Measurements from ENCODE around the gene KMT2E. TPM values are rescaled to one million over a fixed set of nuclear protein-coding genes. Genes with fewer than 3 reads are reported as not detected.

KMT2E gene
- 55.8 TPM for polyA plus RNA-seq (2013, experiment 1 of 2)
- 60.0 TPM for polyA plus RNA-seq (2013, experiment 2 of 2)

- Histone ChIP-seq H3K4me1 (ENCODE audit: control insufficient read depth in 2 of 2, insufficient read depth in 1 of 2, low read depth in 1 of 2, low read length in 2 of 2) (peaks cover 2 to 3% of the 10 kb centered on the region in 2 donors), H3K23ac (ENCODE audit: low read depth, low read length, poor library complexity) (peak within 1 kb of the TSS; percentile 98)
Measured at GRCh38 chr7:105013816-105014692, at the start of gene KMT2E. TSS of gene KMT2E (plus strand) at chr7:105014205. CDS start at chr7:105040953, 26,748 bp downstream.

GRCh38 chr7:104964626-104965236 lies 49.3 kb upstream of the KMT2E start:
- Histone ChIP-seq H3K9ac (ENCODE audit: low read depth, low read length, poor library complexity) (no peak overlapping the region), H3K79me1 (ENCODE audit: low read depth, low read length) (no peaks in the 10 kb centered on the region), H3K23ac (ENCODE audit: low read depth, low read length, poor library complexity) (no peak overlapping the region), H2BK120ac (ENCODE audit: low read depth, low read length) (no peak overlapping the region), H2AK5ac (ENCODE audit: low read depth, low read length) (no peak overlapping the region), H3K27me3 (ENCODE audit: control insufficient read depth in 3 of 3, insufficient read depth in 3 of 3, low read depth in 1 of 3, low read length in 3 of 3) (no peaks in the 10 kb centered on the region), H3K4me2 (ENCODE audit: insufficient read depth, low read length, poor library complexity, severe bottlenecking) (no peak overlapping the region), H3K4me1 (ENCODE audit: control insufficient read depth in 2 of 2, insufficient read depth in 1 of 2, low read depth in 1 of 2, low read length in 2 of 2) (no peaks in the 10 kb centered on the region), H3K9me3 (replicated peaks in 1 of 2; ENCODE audit: control insufficient read depth in 2 of 2, insufficient read depth in 1 of 2, low read depth in 1 of 2, low read length in 2 of 2) (peaks cover 2 to 11% of the 10 kb centered on the region in 2 donors), H3K36me3 (replicated peaks in 1 of 2; ENCODE audit: control insufficient read depth in 2 of 2, insufficient read depth in 2 of 2, low read length in 2 of 2) (no peaks in the 10 kb centered on the region), H3K14ac (ENCODE audit: low read length) (no peak overlapping the region), H2BK15ac (ENCODE audit: low read length) (no peak overlapping the region), H3K4ac (ENCODE audit: low read length) (no peak overlapping the region), H2BK12ac (ENCODE audit: low read length) (no peak overlapping the region), H4K8ac (ENCODE audit: low read depth, low read length) (no peak overlapping the region), H2AFZ (ENCODE audit: low read length) (no peak overlapping the region), H3K27ac (replicated peaks; ENCODE audit: low read length) (no peak overlapping the region), H3K18ac (ENCODE audit: low read length) (no peak overlapping the region), H3K4me3 (ENCODE audit: low read length in 2 of 2) (no peak overlapping the region), H2BK5ac (ENCODE audit: low read length) (no peak overlapping the region), H4K91ac (ENCODE audit: low read depth, low read length, poor library complexity) (no peak overlapping the region)
- no peak for DNase-seq (ENCODE audit: low spot score)
- whole genome bisulfite sequencing, 2 donors (ENCODE audit: extremely low coverage in 2 of 2, insufficient read length in 2 of 2, insufficient replicate concordance in 1 of 2) = no CpG with 5 or more reads among the region's 6 CpGs

More at GRCh38 chr7:105013816-105014692, at the start of gene KMT2E:
- Histone ChIP-seq H2BK12ac (ENCODE audit: low read length) (no peak within 1 kb of the TSS), H3K79me1 (ENCODE audit: low read depth, low read length) (peaks cover 3% of the 10 kb centered on the region), H3K36me3 (replicated peaks in 1 of 2; ENCODE audit: control insufficient read depth in 2 of 2, insufficient read depth in 2 of 2, low read length in 2 of 2) (peaks cover 0 to 19% of the 10 kb centered on the region in 2 donors), H3K4ac (ENCODE audit: low read length) (peak within 1 kb of the TSS; percentile 94), H3K14ac (ENCODE audit: low read length) (peak within 1 kb of the TSS; percentile 78), H3K4me2 (ENCODE audit: insufficient read depth, low read length, poor library complexity, severe bottlenecking) (peak within 1 kb of the TSS; percentile 75), H4K8ac (ENCODE audit: low read depth, low read length) (peak within 1 kb of the TSS; percentile 99), H2BK5ac (ENCODE audit: low read length) (peak within 1 kb of the TSS; percentile 99), H3K4me3 (ENCODE audit: low read length in 2 of 2) (peak within 1 kb of the TSS; percentile 91 to 99), H2BK120ac (ENCODE audit: low read depth, low read length) (peak within 1 kb of the TSS; percentile 84), H3K18ac (ENCODE audit: low read length) (peak within 1 kb of the TSS; percentile 100), H3K9me3 (replicated peaks in 1 of 2; ENCODE audit: control insufficient read depth in 2 of 2, insufficient read depth in 1 of 2, low read depth in 1 of 2, low read length in 2 of 2) (no peaks in the 10 kb centered on the region), H2AFZ (ENCODE audit: low read length) (peak within 1 kb of the TSS; percentile 66), H2BK15ac (ENCODE audit: low read length) (peak within 1 kb of the TSS; percentile 47), H4K91ac (ENCODE audit: low read depth, low read length, poor library complexity) (peak within 1 kb of the TSS; percentile 99), H3K27me3 (ENCODE audit: control insufficient read depth in 3 of 3, insufficient read depth in 3 of 3, low read depth in 1 of 3, low read length in 3 of 3) (no peaks in the 10 kb centered on the region), H2AK5ac (ENCODE audit: low read depth, low read length) (peak within 1 kb of the TSS; percentile 87), H3K9ac (ENCODE audit: low read depth, low read length, poor library complexity) (peak within 1 kb of the TSS; percentile 100), H3K27ac (replicated peaks; ENCODE audit: low read length) (peak within 1 kb of the TSS; percentile 97)
- peak; percentile 86 for DNase-seq (ENCODE audit: low spot score)
- WGBS, 2 donors (ENCODE audit: extremely low coverage in 2 of 2, insufficient read length in 2 of 2, insufficient replicate concordance in 1 of 2) = no CpG with 5 or more reads among the region's 69 CpGs

GRCh38 chr7:104966022-104966421 lies 48.0 kb upstream of the KMT2E start:
- H3K14ac ChIP-seq (ENCODE audit: low read length) = no peak overlapping the region
- no CpG with 5 or more reads among the region's 2 CpGs for WGBS, 2 donors (ENCODE audit: extremely low coverage in 2 of 2, insufficient read length in 2 of 2, insufficient replicate concordance in 1 of 2)
- H3K27ac ChIP-seq (replicated peaks; ENCODE audit: low read length) = no peak overlapping the region
- no peak overlapping the region for H3K4me3 ChIP-seq (ENCODE audit: low read length in 2 of 2)
- no peak overlapping the region for H2BK5ac ChIP-seq (ENCODE audit: low read length)
- no peak overlapping the region for H2BK15ac ChIP-seq (ENCODE audit: low read length)
- H4K91ac ChIP-seq (ENCODE audit: low read depth, low read length, poor library complexity) = no peak overlapping the region
- no peak overlapping the region for H2AFZ ChIP-seq (ENCODE audit: low read length)
- H3K27me3 ChIP-seq (ENCODE audit: control insufficient read depth in 3 of 3, insufficient read depth in 3 of 3, low read depth in 1 of 3, low read length in 3 of 3) = no peaks in the 10 kb centered on the region
- no peaks in the 10 kb centered on the region for H3K79me1 ChIP-seq (ENCODE audit: low read depth, low read length)
- H2BK12ac ChIP-seq (ENCODE audit: low read length) = no peak overlapping the region
- no peaks in the 10 kb centered on the region for H3K36me3 ChIP-seq (replicated peaks in 1 of 2; ENCODE audit: control insufficient read depth in 2 of 2, insufficient read depth in 2 of 2, low read length in 2 of 2)
- H3K18ac ChIP-seq (ENCODE audit: low read length) = no peak overlapping the region
- DNase-seq (ENCODE audit: low spot score) = no peak
- no peak overlapping the region for H2BK120ac ChIP-seq (ENCODE audit: low read depth, low read length)
- peaks cover 2 to 11% of the 10 kb centered on the region in 2 donors for H3K9me3 ChIP-seq (replicated peaks in 1 of 2; ENCODE audit: control insufficient read depth in 2 of 2, insufficient read depth in 1 of 2, low read depth in 1 of 2, low read length in 2 of 2)
- no peak overlapping the region for H4K8ac ChIP-seq (ENCODE audit: low read depth, low read length)
- H3K4ac ChIP-seq (ENCODE audit: low read length) = no peak overlapping the region
- H3K9ac ChIP-seq (ENCODE audit: low read depth, low read length, poor library complexity) = no peak overlapping the region
- no peak overlapping the region for H3K4me2 ChIP-seq (ENCODE audit: insufficient read depth, low read length, poor library complexity, severe bottlenecking)
- H3K4me1 ChIP-seq (ENCODE audit: control insufficient read depth in 2 of 2, insufficient read depth in 1 of 2, low read depth in 1 of 2, low read length in 2 of 2) = no peaks in the 10 kb centered on the region
- H2AK5ac ChIP-seq (ENCODE audit: low read depth, low read length) = no peak overlapping the region
- no peak overlapping the region for H3K23ac ChIP-seq (ENCODE audit: low read depth, low read length, poor library complexity)

GRCh38 chr7:104967088-104967487 lies 46.9 kb upstream of the KMT2E start:
- H4K91ac ChIP-seq (ENCODE audit: low read depth, low read length, poor library complexity) = no peak overlapping the region
- H2AFZ ChIP-seq (ENCODE audit: low read length) = no peak overlapping the region
- no peak overlapping the region for H3K23ac ChIP-seq (ENCODE audit: low read depth, low read length, poor library complexity)
- DNase-seq (ENCODE audit: low spot score) = no peak
- H3K27me3 ChIP-seq (ENCODE audit: control insufficient read depth in 3 of 3, insufficient read depth in 3 of 3, low read depth in 1 of 3, low read length in 3 of 3) = no peaks in the 10 kb centered on the region
- no peak overlapping the region for H3K9ac ChIP-seq (ENCODE audit: low read depth, low read length, poor library complexity)
- no peak overlapping the region for H2AK5ac ChIP-seq (ENCODE audit: low read depth, low read length)
- no peak overlapping the region for H3K27ac ChIP-seq (replicated peaks; ENCODE audit: low read length)
- H3K14ac ChIP-seq (ENCODE audit: low read length) = no peak overlapping the region
- no peak overlapping the region for H2BK5ac ChIP-seq (ENCODE audit: low read length)
- peaks cover 0 to 2% of the 10 kb centered on the region in 2 donors for H3K4me1 ChIP-seq (ENCODE audit: control insufficient read depth in 2 of 2, insufficient read depth in 1 of 2, low read depth in 1 of 2, low read length in 2 of 2)
- no peak overlapping the region for H4K8ac ChIP-seq (ENCODE audit: low read depth, low read length)
- H3K4ac ChIP-seq (ENCODE audit: low read length) = no peak overlapping the region
- no peak overlapping the region for H2BK120ac ChIP-seq (ENCODE audit: low read depth, low read length)
- no peaks in the 10 kb centered on the region for H3K79me1 ChIP-seq (ENCODE audit: low read depth, low read length)
- no peak overlapping the region for H3K4me3 ChIP-seq (ENCODE audit: low read length in 2 of 2)
- peaks cover 2 to 11% of the 10 kb centered on the region in 2 donors for H3K9me3 ChIP-seq (replicated peaks in 1 of 2; ENCODE audit: control insufficient read depth in 2 of 2, insufficient read depth in 1 of 2, low read depth in 1 of 2, low read length in 2 of 2)
- no peak overlapping the region for H2BK15ac ChIP-seq (ENCODE audit: low read length)
- H3K18ac ChIP-seq (ENCODE audit: low read length) = peak overlapping the region; percentile 28
- H2BK12ac ChIP-seq (ENCODE audit: low read length) = no peak overlapping the region
- H3K36me3 ChIP-seq (replicated peaks in 1 of 2; ENCODE audit: control insufficient read depth in 2 of 2, insufficient read depth in 2 of 2, low read length in 2 of 2) = no peaks in the 10 kb centered on the region
- WGBS, 2 donors (ENCODE audit: extremely low coverage in 2 of 2, insufficient read length in 2 of 2, insufficient replicate concordance in 1 of 2) = no CpG with 5 or more reads among the region's 2 CpGs
- no peak overlapping the region for H3K4me2 ChIP-seq (ENCODE audit: insufficient read depth, low read length, poor library complexity, severe bottlenecking)

Data from neuronal stem cell (in vitro differentiated cells).